Omental fat pad (tissue), 4 donors: ENCODE results near the gene MRPL34. TPM values are rescaled to one million over a fixed set of nuclear protein-coding genes. Genes with fewer than 3 reads are reported as not detected.

Source experiments
- ATAC-seq: fragments of 150-250 bp; one replicate; pipeline ENCODE4 v1.9.1; 2016; ENCODE audit warnings: mild to moderate bottlenecking, moderate library complexity; ENCODE audit not compliant: low FRiP score
- DNase-seq: peaks from one replicate; pipeline ENCODE4 v3.0.0-alpha.2; 2019; ENCODE audit warnings: low spot score
- CTCF ChIP-seq, 3 donors: fragments of 450-650 bp; IDR thresholded peaks; one replicate each; pipeline ENCODE4 v1.5.1; 2016 to 2017; ENCODE audit warnings: antibody characterized with exemption in 3 of 3, mild to moderate bottlenecking in 3 of 3, moderate library complexity in 2 of 3
- total RNA-seq, 4 donors: library from RNA; depleted of rRNA; stranded (reverse); fragments of >200 nt; gene quantifications; one replicate each; pipeline ENCODE4 v1.1.0, GENCODE V29; 2016

The MRPL34 gene
- total RNA-seq, 4 donors from 2014 or later, result 87.9 to 134 (median 119) TPM

- DNase-seq (no peak), ATAC-seq (no peak)
- TF ChIP-seq CTCF (IDR thresholded peaks at IDR 0.05), result no peak
Observed at GRCh38 chr19:17329366-17330261, 23.9 kb downstream of the MRPL34 start.

- no peak for TF ChIP-seq CTCF (IDR thresholded peaks at IDR 0.05)
- ATAC-seq, result no peak
- no peak for DNase-seq
Observed at GRCh38 chr19:17330262-17331044, 24.8 kb downstream of the MRPL34 start.

GRCh38 chr19:17331045-17331558 is 25.4 kb downstream of the MRPL34 start:
- DNase-seq (no peak), ATAC-seq (no peak)
- no peak for TF ChIP-seq CTCF (IDR thresholded peaks at IDR 0.05)

- ATAC-seq, result no peak
- no peak for TF ChIP-seq CTCF (IDR thresholded peaks at IDR 0.05)
- no peak for DNase-seq
Observed at GRCh38 chr19:17332360-17332676, 26.6 kb downstream of the MRPL34 start.

- DNase-seq (no peak), ATAC-seq (no peak)
- TF ChIP-seq CTCF (IDR thresholded peaks at IDR 0.05), result no peak
Observed at GRCh38 chr19:17332677-17333581, 27.3 kb downstream of the MRPL34 start.

GRCh38 chr19:17333611-17334413 is 28.1 kb downstream of the MRPL34 start:
- no peak for DNase-seq
- TF ChIP-seq CTCF (IDR thresholded peaks at IDR 0.05), result no peak
- no peak for ATAC-seq
